Measurements from ENCODE around the gene GPR143.

The GPR143 gene

GRCh38 chrX:9805956-9806355 is 40.3 kb upstream of the GPR143 start:
- Histone ChIP-seq H3K4me1 (ENCODE audit: insufficient read depth, low read length, poor library complexity, severe bottlenecking) (no peaks in the 10 kb centered on the region), H3K79me2 (ENCODE audit: insufficient read depth, low read length) (no peaks in the 10 kb centered on the region), H3K4me3 (ENCODE audit: low read length, poor library complexity, severe bottlenecking) (no peak overlapping the region), H3K27me3 (ENCODE audit: insufficient read depth, low read length, poor library complexity, severe bottlenecking) (no peaks in the 10 kb centered on the region), H3F3A (ENCODE audit: low read depth) (no peaks in the 10 kb centered on the region), H3K9me3 (ENCODE audit: insufficient read depth, low read depth, low read length) (no peaks in the 10 kb centered on the region), H4K20me1 (ENCODE audit: insufficient read depth, low read length, poor library complexity, severe bottlenecking) (no peaks in the 10 kb centered on the region), H3K9me2 (replicated peaks; ENCODE audit: low read depth, low read length) (no peaks in the 10 kb centered on the region), H3K9ac (ENCODE audit: low read depth, low read length, poor library complexity, severe bottlenecking) (no peak overlapping the region), H3K36me3 (ENCODE audit: insufficient read depth, low read length) (no peaks in the 10 kb centered on the region), H2AFZ (ENCODE audit: low read length) (no peak overlapping the region), H3K4me2 (ENCODE audit: low read depth, low read length, poor library complexity, severe bottlenecking) (no peak overlapping the region)
- no peak for TF ChIP-seq EZH2phosphoT487 (IDR thresholded peaks at IDR 0.05; ENCODE audit: borderline replicate concordance)
- TF ChIP-seq CTCF (conservative IDR thresholded peaks at IDR 0.05; ENCODE audit: low read length), result no peak

GRCh38 chrX:9804444-9804843 is 38.8 kb upstream of the GPR143 start:
- Histone ChIP-seq H3F3A (ENCODE audit: low read depth) (no peaks in the 10 kb centered on the region), H3K9ac (ENCODE audit: low read depth, low read length, poor library complexity, severe bottlenecking) (no peak overlapping the region), H4K20me1 (ENCODE audit: insufficient read depth, low read length, poor library complexity, severe bottlenecking) (no peaks in the 10 kb centered on the region), H2AFZ (ENCODE audit: low read length) (no peak overlapping the region), H3K79me2 (ENCODE audit: insufficient read depth, low read length) (no peaks in the 10 kb centered on the region), H3K4me1 (ENCODE audit: insufficient read depth, low read length, poor library complexity, severe bottlenecking) (no peaks in the 10 kb centered on the region), H3K4me3 (ENCODE audit: low read length, poor library complexity, severe bottlenecking) (no peak overlapping the region), H3K36me3 (ENCODE audit: insufficient read depth, low read length) (no peaks in the 10 kb centered on the region), H3K27me3 (ENCODE audit: insufficient read depth, low read length, poor library complexity, severe bottlenecking) (no peaks in the 10 kb centered on the region), H3K9me2 (replicated peaks; ENCODE audit: low read depth, low read length) (no peaks in the 10 kb centered on the region), H3K9me3 (ENCODE audit: insufficient read depth, low read depth, low read length) (no peaks in the 10 kb centered on the region), H3K4me2 (ENCODE audit: low read depth, low read length, poor library complexity, severe bottlenecking) (no peak overlapping the region)
- TF ChIP-seq EZH2phosphoT487 (IDR thresholded peaks at IDR 0.05; ENCODE audit: borderline replicate concordance), result no peak
- TF ChIP-seq CTCF (conservative IDR thresholded peaks at IDR 0.05; ENCODE audit: low read length), result no peak

GRCh38 chrX:9802737-9803136 is 37.1 kb upstream of the GPR143 start:
- H3K27me3 ChIP-seq (ENCODE audit: insufficient read depth, low read length, poor library complexity, severe bottlenecking), result no peaks in the 10 kb centered on the region
- H3K36me3 ChIP-seq (ENCODE audit: insufficient read depth, low read length), result no peaks in the 10 kb centered on the region
- H3K4me3 ChIP-seq (ENCODE audit: low read length, poor library complexity, severe bottlenecking), result no peak overlapping the region
- H3K4me1 ChIP-seq (ENCODE audit: insufficient read depth, low read length, poor library complexity, severe bottlenecking), result no peaks in the 10 kb centered on the region
- TF ChIP-seq CTCF (conservative IDR thresholded peaks at IDR 0.05; ENCODE audit: low read length) (no peak), EZH2phosphoT487 (IDR thresholded peaks at IDR 0.05; ENCODE audit: borderline replicate concordance) (no peak)
- H3K9ac ChIP-seq (ENCODE audit: low read depth, low read length, poor library complexity, severe bottlenecking), result no peak overlapping the region
- H3K79me2 ChIP-seq (ENCODE audit: insufficient read depth, low read length), result no peaks in the 10 kb centered on the region
- H3F3A ChIP-seq (ENCODE audit: low read depth), result no peaks in the 10 kb centered on the region
- H3K4me2 ChIP-seq (ENCODE audit: low read depth, low read length, poor library complexity, severe bottlenecking), result no peak overlapping the region
- H2AFZ ChIP-seq (ENCODE audit: low read length), result no peak overlapping the region
- H4K20me1 ChIP-seq (ENCODE audit: insufficient read depth, low read length, poor library complexity, severe bottlenecking), result no peaks in the 10 kb centered on the region
- no peaks in the 10 kb centered on the region for H3K9me3 ChIP-seq (ENCODE audit: insufficient read depth, low read depth, low read length)
- H3K9me2 ChIP-seq (replicated peaks; ENCODE audit: low read depth, low read length), result no peaks in the 10 kb centered on the region
